ENCODE results near the gene NPY. TPM values are rescaled to one million over a fixed set of nuclear protein-coding genes. Genes with fewer than 3 reads are reported as not detected.

The NPY gene
- total RNA-seq, 2 experiments from 2014 or later = not detected

DNA sequence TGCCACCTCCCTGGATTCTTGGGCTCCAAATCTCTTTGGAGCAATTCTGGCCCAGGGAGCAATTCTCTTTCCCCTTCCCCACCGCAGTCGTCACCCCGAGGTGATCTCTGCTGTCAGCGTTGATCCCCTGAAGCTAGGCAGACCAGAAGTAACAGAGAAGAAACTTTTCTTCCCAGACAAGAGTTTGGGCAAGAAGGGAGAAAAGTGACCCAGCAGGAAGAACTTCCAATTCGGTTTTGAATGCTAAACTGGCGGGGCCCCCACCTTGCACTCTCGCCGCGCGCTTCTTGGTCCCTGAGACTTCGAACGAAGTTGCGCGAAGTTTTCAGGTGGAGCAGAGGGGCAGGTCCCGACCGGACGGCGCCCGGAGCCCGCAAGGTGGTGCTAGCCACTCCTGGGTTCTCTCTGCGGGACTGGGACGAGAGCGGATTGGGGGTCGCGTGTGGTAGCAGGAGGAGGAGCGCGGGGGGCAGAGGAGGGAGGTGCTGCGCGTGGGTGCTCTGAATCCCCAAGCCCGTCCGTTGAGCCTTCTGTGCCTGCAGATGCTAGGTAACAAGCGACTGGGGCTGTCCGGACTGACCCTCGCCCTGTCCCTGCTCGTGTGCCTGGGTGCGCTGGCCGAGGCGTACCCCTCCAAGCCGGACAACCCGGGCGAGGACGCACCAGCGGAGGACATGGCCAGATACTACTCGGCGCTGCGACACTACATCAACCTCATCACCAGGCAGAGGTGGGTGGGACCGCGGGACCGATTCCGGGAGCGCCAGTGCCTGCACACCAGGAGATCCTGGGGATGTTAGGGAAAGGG is 913 bp downstream of the NPY start:
- DNase-seq = peak; percentile 11
- intact Hi-C loops (cut with DNase I, micrococcal nuclease) = loop anchor here (10.0 kb wide), 2 partner anchors 420 to 810 kb away; partner anchors contain the start of gene IGF2BP3 (in 1 of the 2)
- H3K27ac Mint-ChIP-seq = no peak overlapping the region
- H3K27me3 Mint-ChIP-seq = peaks cover 47% of the 10 kb centered on the region
- no peak for ATAC-seq
- H3K36me3 Mint-ChIP-seq (ENCODE audit: low read depth) = no peaks in the 10 kb centered on the region
- no peaks in the 10 kb centered on the region for H3K9me3 Mint-ChIP-seq (ENCODE audit: low read depth)
- POLR2A ChIA-PET = no interaction called here
- H3K4me1 Mint-ChIP-seq = peaks cover 17% of the 10 kb centered on the region
- CTCF ChIA-PET = no interaction called here
- peak overlapping the region; percentile 37 for H3K4me3 Mint-ChIP-seq

DNA sequence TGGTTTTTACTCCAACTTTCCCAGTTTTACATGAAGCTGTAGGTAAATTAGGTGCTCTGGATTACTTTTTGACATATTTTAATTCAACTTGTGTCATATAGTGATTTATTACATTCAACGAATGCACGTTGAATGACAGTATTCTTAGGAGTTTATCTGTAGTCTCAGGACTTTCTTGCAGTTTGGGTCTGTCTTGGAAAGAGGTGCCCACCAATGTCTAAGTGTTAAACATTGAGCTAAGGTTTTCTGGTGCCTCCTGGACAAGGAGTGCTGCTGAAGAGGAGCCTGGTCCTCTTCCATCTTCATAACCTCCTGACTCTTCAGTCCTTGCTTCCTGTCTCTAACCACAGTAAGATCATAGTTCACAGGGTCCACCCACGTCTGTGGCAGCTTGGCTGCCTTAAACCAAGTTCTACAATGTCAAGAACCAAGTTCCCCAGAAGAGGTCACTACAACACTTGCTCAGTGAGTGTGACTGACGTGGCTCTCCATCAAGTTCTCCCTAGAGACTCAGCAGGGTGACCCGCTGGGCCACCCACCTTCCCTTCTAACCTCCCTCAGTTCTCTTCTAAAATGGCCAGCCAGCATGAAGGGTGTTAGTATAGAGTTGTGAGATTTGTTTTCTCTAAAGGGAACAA is 6.1 kb downstream of the NPY start:
- H3K36me3 Mint-ChIP-seq (ENCODE audit: low read depth) = no peaks in the 10 kb centered on the region
- ChIA-PET POLR2A (no interaction called here), CTCF (interaction anchor here (0.7 to 3.0 kb wide), 6 partner anchors 10 to 799 kb away, joined by 3 to 19 read pairs (median 5); no protein-coding TSS in a partner anchor)
- H3K27ac Mint-ChIP-seq = no peak overlapping the region
- peaks cover 32% of the 10 kb centered on the region for H3K27me3 Mint-ChIP-seq
- intact Hi-C loops (cut with DNase I, micrococcal nuclease) = loop anchor here (1.0 to 10.0 kb wide), 9 partner anchors 92 to 808 kb away; partner anchors contain the start of gene PALS2 (in 2 of the 2)
- peaks cover 10% of the 10 kb centered on the region for H3K4me1 Mint-ChIP-seq
- ATAC-seq (peak; percentile 99), DNase-seq (peak; percentile 81)
- H3K4me3 Mint-ChIP-seq = no peak overlapping the region
- H3K9me3 Mint-ChIP-seq (ENCODE audit: low read depth) = no peaks in the 10 kb centered on the region

DNA sequence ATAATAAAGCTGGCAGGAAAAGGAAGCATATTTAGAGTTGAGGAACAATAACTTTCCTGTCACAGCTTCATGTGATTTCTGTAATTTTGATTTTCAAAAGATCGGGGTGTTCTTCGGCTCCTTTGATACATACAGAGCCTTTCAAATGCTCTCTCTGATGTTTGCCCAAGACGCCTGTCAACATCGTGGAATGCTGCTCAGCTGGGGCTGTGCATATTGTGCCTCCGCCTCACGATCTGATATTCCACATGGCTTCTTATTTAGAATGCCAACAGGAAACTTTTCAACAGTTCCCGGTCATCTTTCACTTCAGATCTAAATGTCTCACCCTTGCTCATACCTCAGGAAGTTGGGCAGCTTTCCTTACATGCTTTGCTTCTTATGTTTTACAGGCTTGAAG is 7.3 kb downstream of the NPY start:
- ATAC-seq (no peak), DNase-seq (no peak)
- POLR2A ChIA-PET = no interaction called here
- Mint-ChIP-seq H3K9me3 (ENCODE audit: low read depth) (no peaks in the 10 kb centered on the region), H3K36me3 (ENCODE audit: low read depth) (no peaks in the 10 kb centered on the region), H3K27me3 (peaks cover 23% of the 10 kb centered on the region), H3K4me1 (peaks cover 7% of the 10 kb centered on the region), H3K4me3 (no peak overlapping the region), H3K27ac (no peak overlapping the region)
- intact Hi-C loops (cut with DNase I, micrococcal nuclease) = loop anchor here (2.0 to 10.0 kb wide), 4 partner anchors 281 to 804 kb away; partner anchors contain the start of gene PALS2 (in 2 of the 2)
- CTCF ChIA-PET = interaction anchor here (1.3 to 3.0 kb wide), 3 partner anchors 90 to 375 kb away, joined by 4 to 19 read pairs (median 6); no protein-coding TSS in a partner anchor

GRCh38 chr7:24297362-24297761 is 13.4 kb downstream of the NPY start:
- H3K27ac Mint-ChIP-seq = no peak overlapping the region
- ATAC-seq = no peak
- POLR2A ChIA-PET = no interaction called here

DNA sequence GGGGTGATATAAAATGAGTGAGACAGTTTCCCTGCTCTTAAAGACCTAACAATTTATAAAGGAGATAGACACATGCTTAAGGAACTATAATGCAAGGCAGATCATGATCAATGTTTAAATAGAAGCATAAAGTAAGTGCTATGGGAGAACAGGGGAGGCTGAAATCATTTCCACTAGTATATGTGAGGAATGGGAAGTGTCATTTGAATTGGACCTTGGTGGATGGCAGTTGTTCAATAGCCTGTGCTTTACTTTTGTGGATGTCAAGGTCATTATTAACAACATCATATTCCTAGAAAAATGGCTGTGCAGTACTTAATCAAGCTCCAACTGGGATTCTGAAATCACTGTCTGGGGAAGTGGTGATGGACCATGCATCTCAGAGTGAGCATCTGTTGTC is 14.7 kb downstream of the NPY start:
- H3K27ac Mint-ChIP-seq = no peak overlapping the region
- H3K36me3 Mint-ChIP-seq (ENCODE audit: low read depth) = no peaks in the 10 kb centered on the region
- intact Hi-C loops (cut with DNase I, micrococcal nuclease) = loop anchor here in 1 of 2 experiments (10.0 kb wide), 1 partner anchor 796 kb away; no protein-coding TSS in a partner anchor
- ChIA-PET POLR2A (no interaction called here), CTCF (interaction anchor here (1.1 kb wide), 1 partner anchor 12 kb away, joined by 3 read pairs; no protein-coding TSS in a partner anchor)
- DNase-seq (no peak), ATAC-seq (no peak)
- no peaks in the 10 kb centered on the region for H3K4me1 Mint-ChIP-seq
- peaks cover 20% of the 10 kb centered on the region for H3K27me3 Mint-ChIP-seq
- H3K4me3 Mint-ChIP-seq = no peak overlapping the region
- peaks cover 11% of the 10 kb centered on the region for H3K9me3 Mint-ChIP-seq (ENCODE audit: low read depth)

More at GRCh38 chr7:24297362-24297761, 13.4 kb downstream of the NPY start:
- intact Hi-C loops (cut with DNase I, micrococcal nuclease) = loop anchor here in 1 of 2 experiments (10.0 kb wide), 1 partner anchor 797 kb away; no protein-coding TSS in a partner anchor
- no peaks in the 10 kb centered on the region for H3K4me1 Mint-ChIP-seq
- DNase-seq = no peak
- H3K27me3 Mint-ChIP-seq = peaks cover 14% of the 10 kb centered on the region
- H3K36me3 Mint-ChIP-seq (ENCODE audit: low read depth) = no peaks in the 10 kb centered on the region
- no peak overlapping the region for H3K4me3 Mint-ChIP-seq
- CTCF ChIA-PET = interaction anchor here (0.8 kb wide), 1 partner anchor 280 kb away, joined by 3 read pairs; no protein-coding TSS in a partner anchor
- peaks cover 11% of the 10 kb centered on the region for H3K9me3 Mint-ChIP-seq (ENCODE audit: low read depth)

DNA sequence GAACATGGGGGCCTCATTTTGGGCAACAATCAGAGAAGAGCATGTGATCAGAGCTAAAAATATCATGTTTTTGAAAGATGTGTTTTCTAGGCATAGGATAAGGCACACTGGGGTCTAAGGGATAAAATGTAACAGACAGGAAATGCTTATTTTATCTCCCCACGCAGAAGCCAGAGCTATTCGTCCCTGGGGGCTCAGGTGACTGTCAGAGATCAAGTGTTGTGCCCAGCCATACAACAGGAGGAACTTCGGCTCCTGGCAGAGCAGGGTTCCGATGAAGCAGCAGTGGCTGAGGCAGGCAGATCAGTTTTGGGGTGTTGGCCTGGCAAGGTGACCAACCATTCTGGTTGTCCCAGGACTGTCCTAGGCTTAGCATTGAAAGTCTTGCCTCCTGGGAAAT is 15.2 kb downstream of the NPY start:
- Mint-ChIP-seq H3K4me1 (no peaks in the 10 kb centered on the region), H3K36me3 (ENCODE audit: low read depth) (no peaks in the 10 kb centered on the region), H3K4me3 (no peak overlapping the region), H3K27ac (no peak overlapping the region), H3K27me3 (peaks cover 24% of the 10 kb centered on the region), H3K9me3 (ENCODE audit: low read depth) (peaks cover 11% of the 10 kb centered on the region)
- intact Hi-C loops (cut with DNase I, micrococcal nuclease) = loop anchor here in 1 of 2 experiments (10.0 kb wide), 1 partner anchor 796 kb away; no protein-coding TSS in a partner anchor
- ChIA-PET CTCF (interaction anchor here (1.1 to 1.3 kb wide), 2 partner anchors 12 to 13 kb away, joined by 3 to 4 read pairs; no protein-coding TSS in a partner anchor), POLR2A (no interaction called here)
- ATAC-seq = no peak
- DNase-seq = no peak

GRCh38 chr7:24301703-24302102 is 17.7 kb downstream of the NPY start:
- H3K4me3 Mint-ChIP-seq = no peak overlapping the region
- DNase-seq = no peak
- H3K9me3 Mint-ChIP-seq (ENCODE audit: low read depth) = peaks cover 11% of the 10 kb centered on the region
- no peak overlapping the region for H3K27ac Mint-ChIP-seq
- POLR2A ChIA-PET = no interaction called here
- intact Hi-C loops (cut with DNase I, micrococcal nuclease) = no loop called here
- H3K27me3 Mint-ChIP-seq = peaks cover 39% of the 10 kb centered on the region
- no peaks in the 10 kb centered on the region for H3K4me1 Mint-ChIP-seq
- CTCF ChIA-PET = no interaction called here
- H3K36me3 Mint-ChIP-seq (ENCODE audit: low read depth) = no peaks in the 10 kb centered on the region
- ATAC-seq = no peak

- Mint-ChIP-seq H3K4me3 (no peak overlapping the region), H3K27ac (no peak overlapping the region), H3K27me3 (peaks cover 37% of the 10 kb centered on the region), H3K36me3 (ENCODE audit: low read depth) (no peaks in the 10 kb centered on the region), H3K9me3 (ENCODE audit: low read depth) (peaks cover 11% of the 10 kb centered on the region), H3K4me1 (no peaks in the 10 kb centered on the region)
- intact Hi-C loops (cut with DNase I, micrococcal nuclease) = no loop called here
- DNase-seq (no peak), ATAC-seq (no peak)
- POLR2A ChIA-PET = no interaction called here
- CTCF ChIA-PET = no interaction called here
These were observed 20.6 kb downstream of the NPY start for GRCh38 chr7:24304494-24305095.

GRCh38 chr7:24307326-24307725 is 23.3 kb downstream of the NPY start:
- Mint-ChIP-seq H3K36me3 (ENCODE audit: low read depth) (no peaks in the 10 kb centered on the region), H3K9me3 (ENCODE audit: low read depth) (no peaks in the 10 kb centered on the region), H3K4me1 (no peaks in the 10 kb centered on the region), H3K27me3 (peaks cover 28% of the 10 kb centered on the region), H3K27ac (no peak overlapping the region), H3K4me3 (no peak overlapping the region)
- ATAC-seq (no peak), DNase-seq (no peak)
- intact Hi-C loops (cut with DNase I, micrococcal nuclease) = no loop called here
- POLR2A ChIA-PET = no interaction called here
- CTCF ChIA-PET = no interaction called here

DNA sequence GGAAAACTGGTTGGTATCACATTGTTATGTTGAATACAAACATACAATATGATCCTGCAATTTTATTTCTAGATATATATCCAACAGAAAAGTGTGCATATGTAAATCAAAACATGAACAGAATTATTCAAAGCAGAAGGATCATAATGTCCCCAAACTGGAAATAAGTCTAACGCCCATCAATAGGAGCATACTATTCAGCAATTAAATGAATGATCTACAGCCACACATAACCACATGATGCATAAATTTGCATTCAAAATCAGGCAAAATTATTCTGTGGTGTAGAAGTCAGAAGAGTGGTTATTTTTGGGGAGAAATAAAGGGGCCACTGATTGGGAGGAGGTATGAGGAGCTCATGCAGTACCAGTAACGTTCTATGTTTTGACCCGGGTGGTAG is 28.6 kb downstream of the NPY start:
- Mint-ChIP-seq H3K4me1 (no peaks in the 10 kb centered on the region), H3K9me3 (ENCODE audit: low read depth) (no peaks in the 10 kb centered on the region), H3K27me3 (peaks cover 6% of the 10 kb centered on the region), H3K27ac (no peak overlapping the region), H3K4me3 (no peak overlapping the region), H3K36me3 (ENCODE audit: low read depth) (no peaks in the 10 kb centered on the region)
- CTCF ChIA-PET = interaction anchor here (0.7 to 1.9 kb wide), 2 partner anchors 13 to 52 kb away, joined by 4 read pairs; no protein-coding TSS in a partner anchor
- DNase-seq (no peak), ATAC-seq (no peak)
- POLR2A ChIA-PET = no interaction called here
- intact Hi-C loops (cut with DNase I, micrococcal nuclease) = no loop called here

GRCh38 chr7:24313777-24314176 is 29.8 kb downstream of the NPY start:
- Mint-ChIP-seq H3K36me3 (ENCODE audit: low read depth) (no peaks in the 10 kb centered on the region), H3K27ac (no peak overlapping the region), H3K4me1 (no peaks in the 10 kb centered on the region), H3K4me3 (no peak overlapping the region), H3K27me3 (peaks cover 9% of the 10 kb centered on the region), H3K9me3 (ENCODE audit: low read depth) (no peaks in the 10 kb centered on the region)
- ATAC-seq = no peak
- intact Hi-C loops (cut with DNase I, micrococcal nuclease) = no loop called here
- CTCF ChIA-PET = interaction anchor here (0.7 kb wide), 2 partner anchors 367 to 855 kb away, joined by 3 read pairs; no protein-coding TSS in a partner anchor
- POLR2A ChIA-PET = no interaction called here
- DNase-seq = no peak
